Activated T-cell treated with anti-CD3 and anti-CD28 coated beads for 24 hours (primary cell): ENCODE results near the gene SPATA24.
A peak's percentile ranks its signal among the peaks of the same experiment; 100 is the strongest.
"Not testable (repeated sequence)": the region's sequence is repeated elsewhere in the genome, so short reads cannot be mapped to it uniquely, and the experiment has no call there.

Experiments
- DNase-seq: peaks from one replicate; pipeline ENCODE4 v3.0.0-alpha.2; 2020; ENCODE audit warnings: low read depth

SPATA24 gene, protein sequence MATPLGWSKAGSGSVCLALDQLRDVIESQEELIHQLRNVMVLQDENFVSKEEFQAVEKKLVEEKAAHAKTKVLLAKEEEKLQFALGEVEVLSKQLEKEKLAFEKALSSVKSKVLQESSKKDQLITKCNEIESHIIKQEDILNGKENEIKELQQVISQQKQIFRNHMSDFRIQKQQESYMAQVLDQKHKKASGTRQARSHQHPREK

DNA sequence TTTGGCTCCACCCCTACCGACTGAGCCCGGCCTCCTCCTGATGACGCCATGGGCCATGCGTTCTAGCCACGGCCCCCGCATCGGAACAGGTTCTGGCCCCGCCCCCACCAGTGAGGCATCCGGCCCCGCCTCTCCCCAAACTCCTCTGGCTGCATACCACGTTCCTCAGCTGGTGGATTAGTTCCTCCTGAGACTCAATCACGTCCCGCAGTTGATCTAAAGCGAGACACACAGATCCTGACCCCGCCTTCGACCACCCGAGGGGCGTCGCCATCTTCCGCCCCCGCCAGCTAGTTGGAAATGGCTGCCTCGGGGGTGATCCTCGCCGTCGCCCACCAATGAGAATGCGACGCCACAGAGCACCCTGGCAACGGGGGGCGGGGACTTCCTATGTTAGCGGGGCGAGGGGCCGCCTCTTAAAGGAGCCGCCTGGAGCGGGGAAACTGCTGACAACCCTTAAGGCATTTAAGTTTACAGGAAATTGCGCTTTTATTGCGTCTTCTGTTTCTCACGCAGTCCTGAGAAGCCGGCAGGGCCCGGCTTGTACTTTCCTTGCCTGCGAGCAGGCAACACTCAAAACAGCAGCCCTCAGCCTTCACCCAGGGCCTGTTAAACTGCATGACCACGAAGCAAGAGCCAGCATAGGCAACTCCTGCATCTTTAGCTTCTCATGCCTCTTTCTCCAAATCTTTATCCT lies at the start of gene SPATA24:
SPATA24 (minus strand) TSS at position 303 of the 697 bp plus-strand sequence; CDS start at position 274, 29 bp downstream.
- peak; percentile 98 for DNase-seq

DNA sequence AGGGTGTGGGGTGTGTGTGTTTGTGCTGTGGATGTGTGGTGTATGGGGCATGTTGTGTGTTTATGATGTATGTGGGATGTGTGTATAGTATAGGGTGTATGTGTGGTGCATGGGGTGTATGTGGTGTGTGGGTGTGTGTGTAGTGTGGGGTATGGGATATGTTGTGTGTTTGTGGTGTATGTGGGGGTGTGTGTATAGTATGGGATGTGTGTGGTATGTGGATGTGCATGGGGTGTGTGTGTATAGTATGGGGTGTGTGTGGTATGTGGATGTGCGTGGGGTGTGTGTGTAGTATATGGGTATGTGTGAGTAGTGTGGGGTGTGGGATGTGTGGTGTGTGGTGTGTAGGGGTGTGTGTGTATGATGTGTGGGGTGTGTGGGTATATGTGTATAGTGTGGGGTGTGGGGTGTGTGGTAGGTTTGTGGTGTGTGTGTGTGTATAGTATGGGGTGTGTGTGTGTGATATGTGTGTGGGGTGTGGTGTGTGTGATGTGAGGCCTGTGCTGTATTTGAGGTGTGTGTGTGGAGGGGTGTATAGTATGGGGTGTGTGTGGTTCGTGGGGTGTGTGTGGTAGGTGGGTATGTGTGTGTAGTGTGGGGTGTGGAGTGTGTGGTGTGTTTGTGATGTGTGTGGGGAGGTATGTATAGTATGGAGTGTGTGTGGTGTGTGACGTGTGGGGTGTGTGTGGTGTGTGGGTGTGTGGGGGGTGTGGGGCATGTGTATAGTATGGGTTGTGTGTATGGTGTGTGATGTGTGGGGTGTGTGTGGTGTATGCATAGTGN lies 48.2 kb upstream of the SPATA24 start:
- DNase-seq: no peak

DNA sequence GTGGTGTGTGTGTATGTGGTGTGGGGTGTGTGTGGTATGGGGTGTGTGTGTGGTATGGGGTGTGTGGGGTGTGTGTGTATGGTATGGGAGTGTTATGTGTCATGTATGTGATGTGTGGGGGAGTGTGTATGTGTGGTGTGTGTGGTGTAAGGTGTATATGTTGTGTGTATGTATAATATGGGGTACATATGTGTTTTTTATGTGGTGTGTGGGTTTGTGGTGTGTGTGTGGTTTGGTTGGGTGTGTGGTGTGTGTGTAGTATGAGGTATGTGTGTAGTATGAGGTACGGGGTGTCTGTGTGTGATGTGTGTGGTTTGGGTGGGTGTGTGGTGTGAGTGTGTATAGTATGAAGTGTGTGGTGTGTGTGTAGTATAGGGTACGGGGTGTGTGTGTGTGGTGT lies 47.3 kb upstream of the SPATA24 start:
- DNase-seq: no peak

DNA sequence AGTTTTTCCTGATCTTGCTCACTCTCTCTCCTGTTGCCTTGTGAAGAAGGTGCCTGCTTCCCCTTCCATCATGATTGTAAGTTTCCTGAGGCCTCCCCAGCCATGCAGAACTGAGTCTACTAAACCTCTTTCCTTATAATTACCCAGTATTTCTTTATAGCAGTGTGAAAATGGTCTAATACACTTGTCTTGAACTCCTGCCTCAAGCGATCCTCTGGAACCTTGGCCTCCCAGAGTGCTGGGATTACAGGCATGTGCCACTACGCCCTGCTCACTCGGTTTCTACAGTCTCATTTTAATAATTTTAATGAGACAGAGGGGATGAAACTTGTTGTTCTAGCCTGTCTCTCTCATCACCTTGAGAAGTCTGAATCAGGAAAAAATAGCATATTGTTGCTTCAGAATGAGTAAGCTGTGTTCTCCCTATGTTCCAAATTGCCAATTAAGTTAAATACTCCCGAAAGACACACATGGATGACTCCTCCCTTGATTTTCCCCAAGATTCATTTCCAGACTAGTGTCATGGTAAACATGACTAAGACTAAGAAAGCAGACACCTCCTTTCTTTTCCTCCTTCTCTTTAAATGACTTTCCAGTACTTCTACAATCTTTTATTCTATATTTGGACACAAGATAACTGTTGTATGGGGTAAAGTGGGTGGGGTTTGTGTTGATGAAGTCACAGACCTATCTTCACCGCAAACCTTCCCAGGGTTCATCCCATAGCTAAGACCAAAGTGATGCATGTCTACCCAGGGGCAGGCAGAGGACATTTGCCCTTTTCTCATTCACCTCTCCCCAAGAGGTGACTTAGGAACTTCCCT lies 43.3 kb upstream of the SPATA24 start:
- DNase-seq: no peak

DNA sequence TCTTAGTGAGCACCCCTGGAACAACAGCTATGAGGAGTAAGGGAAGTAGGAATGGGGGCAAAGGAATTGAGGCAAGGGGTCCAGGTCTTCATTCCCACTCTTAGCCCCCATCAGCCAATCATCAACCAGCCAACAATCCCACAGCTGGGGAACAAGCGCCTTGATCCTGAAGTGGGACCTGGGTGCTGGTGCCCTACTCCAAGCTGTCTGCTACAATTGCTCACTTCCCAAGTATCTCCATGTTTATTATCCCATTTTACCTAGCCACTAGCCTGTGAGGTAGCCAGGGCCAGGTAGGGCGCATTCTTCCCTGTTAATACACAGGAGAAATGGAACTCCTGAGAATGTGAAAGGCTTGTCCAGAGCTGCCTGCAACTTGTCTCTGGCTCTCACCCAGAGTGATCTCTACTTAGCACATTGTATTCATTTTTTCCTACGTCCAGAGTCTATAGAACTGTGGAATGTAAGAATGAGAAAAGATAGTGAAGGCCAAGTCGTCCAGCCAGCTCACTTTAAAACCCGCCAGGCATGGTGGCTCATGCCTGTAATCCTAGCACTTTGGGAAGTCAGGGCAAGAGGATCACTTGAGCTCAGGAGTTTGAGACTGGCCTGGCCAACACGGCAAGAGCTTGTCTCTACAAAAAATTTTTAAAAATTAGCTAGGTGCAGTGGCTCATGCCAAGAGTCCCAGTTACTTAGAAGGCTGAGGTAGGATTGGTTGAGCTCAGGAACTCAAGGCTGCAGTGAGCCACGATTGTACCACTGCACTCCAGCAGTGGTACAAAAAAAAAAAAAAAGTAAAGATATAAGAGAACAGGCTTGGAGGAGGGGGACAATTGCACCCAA lies 41.7 kb upstream of the SPATA24 start:
- DNase-seq: no peak

DNA sequence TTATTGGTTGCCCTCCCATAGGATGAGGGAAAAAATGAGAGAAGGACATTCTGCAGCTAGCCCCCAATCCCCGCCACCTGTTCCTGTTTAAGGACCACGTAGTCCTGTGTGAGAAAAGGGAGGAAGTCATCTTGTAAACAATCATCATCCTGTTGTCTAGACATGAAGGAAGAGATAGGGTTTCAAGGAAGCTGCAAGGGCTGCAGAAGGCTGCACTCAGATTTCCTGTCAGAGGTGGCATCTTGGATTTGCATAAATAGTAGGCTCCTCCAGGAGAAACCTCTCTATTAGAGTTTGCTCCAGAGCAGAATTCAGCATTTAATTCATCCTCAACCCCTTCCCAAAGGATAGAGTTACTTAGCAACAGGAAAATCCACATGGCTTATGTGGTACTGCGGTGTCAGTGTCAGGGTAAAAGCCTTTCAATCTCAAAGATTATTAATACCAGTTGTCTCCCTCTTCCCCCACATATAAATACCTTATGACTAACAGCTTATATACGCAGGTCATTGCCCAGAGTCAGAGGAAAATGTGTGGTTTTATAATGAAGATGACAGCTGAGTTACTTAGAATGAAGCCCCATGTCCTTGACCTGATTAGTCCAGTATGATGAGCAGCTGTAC lies 40.1 kb upstream of the SPATA24 start:
- no peak for DNase-seq

DNA sequence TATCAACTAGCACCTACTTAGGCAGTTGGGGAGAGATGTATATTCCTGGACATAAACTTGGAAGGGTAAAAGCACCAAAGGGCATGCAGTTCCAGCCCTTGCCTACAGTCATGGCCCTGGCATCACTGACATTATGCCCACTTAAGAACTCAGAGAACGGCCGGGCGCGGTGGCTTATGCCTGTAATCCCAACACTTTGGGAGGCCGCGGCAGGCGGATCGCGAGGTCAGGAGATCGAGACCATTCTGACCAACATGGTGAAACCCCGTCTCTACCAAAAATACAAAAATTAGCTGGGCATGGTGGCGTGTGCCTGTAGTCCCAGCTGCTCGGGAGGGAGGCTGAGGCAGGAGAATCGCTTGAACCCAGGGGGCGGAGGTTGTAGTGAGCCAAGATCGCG lies 36.5 kb upstream of the SPATA24 start:
- DNase-seq: not testable (repeated sequence)

DNA sequence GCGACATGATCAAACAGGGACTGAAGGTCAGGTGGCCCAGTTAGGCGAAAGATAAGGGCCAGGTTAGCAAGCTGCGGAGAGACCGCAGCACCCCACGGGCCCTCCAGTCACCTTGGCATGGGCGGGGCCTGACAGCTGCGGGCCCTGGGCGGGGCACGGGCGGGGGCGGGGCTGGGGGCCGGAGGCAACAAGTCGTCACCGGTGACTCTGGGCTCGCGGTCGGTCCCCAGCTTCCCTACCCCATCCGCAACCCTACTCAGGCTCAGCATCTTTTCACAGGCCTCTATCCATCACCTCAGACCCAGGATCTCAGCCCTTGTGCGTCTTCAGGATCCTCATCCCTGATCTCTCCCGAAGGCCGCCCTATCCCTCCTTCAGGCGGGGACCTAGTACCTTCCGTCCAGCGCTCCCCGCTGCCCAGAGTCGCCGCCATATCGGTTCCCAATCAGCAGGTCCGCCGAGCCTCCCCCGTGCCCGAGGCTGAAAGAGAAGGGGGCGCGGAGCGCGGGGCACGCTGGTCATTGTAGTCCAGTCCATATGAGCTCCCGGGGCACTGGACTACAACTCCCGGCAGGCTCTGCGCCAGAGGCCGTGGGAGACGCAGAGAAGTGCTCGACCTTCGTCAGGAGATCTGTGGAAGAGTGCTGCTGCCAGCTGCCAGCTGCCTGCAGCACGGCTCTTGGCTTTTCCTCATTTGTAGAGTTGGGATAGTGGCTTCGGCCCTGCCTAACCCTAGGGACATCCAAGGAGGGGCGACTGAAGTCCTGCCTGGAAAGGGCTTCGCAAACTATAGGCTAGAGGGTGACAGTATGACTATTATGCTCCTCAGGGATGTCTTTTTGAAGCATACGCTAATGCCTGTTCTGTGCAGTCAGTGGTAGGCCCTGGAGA lies 35.4 kb upstream of the SPATA24 start, which contains the start of gene DNAJC18:
DNAJC18 (minus strand) TSS at position 513 of the 891 bp plus-strand sequence; CDS start at position 433, 80 bp downstream.
- DNase-seq: peak; percentile 87

DNA sequence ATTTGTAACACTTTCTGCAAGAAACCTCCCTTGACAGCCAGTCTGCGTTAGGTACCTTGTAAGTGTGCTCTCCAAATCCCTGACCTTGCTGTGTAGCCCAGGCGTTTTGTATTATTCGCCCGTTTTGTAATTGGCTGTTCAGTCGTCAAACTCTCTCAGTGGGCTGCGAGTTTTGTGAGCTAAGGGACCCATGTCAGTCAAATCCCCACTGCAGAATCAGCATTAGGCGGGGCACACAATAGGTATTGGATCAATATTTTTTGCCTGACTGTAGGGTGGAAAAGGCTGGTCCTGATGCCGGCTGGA lies 34.8 kb upstream of the SPATA24 start:
- no peak for DNase-seq

DNA sequence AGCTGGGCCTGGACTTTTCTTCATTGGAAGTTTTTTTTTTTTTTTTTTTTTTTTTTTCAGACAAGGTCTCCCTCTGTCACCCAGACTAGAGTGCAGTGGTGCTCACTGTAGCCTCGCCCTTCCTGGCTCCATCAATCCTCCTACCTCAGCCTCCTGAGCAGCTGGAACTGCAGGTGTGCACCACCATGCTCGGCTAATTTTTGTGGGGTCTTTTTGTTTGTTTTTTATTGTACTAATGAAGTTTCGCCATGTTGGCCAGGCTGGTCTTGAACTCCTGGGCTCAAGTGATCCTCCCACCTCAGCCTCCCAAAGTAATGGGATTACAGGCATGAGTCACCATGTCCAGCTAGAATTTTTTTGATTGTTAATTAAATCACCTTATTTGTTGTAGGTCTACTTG lies 31.8 kb upstream of the SPATA24 start:
- DNase-seq: no peak

DNA sequence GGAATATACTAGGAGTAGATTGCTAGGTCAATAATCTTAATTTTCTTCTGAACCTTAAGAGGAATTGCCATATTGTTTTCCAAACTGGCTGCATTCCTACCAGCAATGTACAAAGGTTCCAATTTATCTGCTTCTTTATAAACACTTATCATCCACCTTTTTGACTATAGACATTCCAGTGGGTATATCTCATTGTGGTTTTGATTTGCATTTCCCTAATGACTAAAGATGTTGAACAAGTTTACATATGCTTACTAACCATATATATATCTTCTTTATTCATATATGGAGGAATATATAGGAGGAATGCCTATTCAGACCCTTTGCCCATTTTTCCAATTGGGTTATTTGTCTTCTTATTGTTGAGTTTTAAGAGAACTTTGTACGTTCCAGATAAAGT lies 27.8 kb upstream of the SPATA24 start:
- DNase-seq: no peak

DNA sequence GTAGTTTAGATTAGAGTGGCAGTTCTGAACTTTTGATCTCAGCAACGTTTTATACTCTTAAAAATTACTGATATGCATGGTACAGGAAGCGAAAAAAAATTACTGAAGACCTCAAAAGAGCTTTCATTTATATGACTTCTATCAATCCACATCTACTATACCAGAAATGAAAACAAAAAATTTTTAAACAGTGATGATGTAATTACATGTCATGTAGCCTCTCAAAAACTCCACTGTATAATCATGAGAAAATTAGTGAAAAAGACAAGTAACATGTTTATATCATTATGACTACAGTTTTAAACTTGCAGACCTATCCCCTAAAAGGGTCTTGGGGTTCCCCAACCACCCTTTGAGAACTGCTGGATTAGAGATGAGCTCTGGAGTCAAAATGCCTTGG lies 26.1 kb upstream of the SPATA24 start:
- no peak for DNase-seq

DNA sequence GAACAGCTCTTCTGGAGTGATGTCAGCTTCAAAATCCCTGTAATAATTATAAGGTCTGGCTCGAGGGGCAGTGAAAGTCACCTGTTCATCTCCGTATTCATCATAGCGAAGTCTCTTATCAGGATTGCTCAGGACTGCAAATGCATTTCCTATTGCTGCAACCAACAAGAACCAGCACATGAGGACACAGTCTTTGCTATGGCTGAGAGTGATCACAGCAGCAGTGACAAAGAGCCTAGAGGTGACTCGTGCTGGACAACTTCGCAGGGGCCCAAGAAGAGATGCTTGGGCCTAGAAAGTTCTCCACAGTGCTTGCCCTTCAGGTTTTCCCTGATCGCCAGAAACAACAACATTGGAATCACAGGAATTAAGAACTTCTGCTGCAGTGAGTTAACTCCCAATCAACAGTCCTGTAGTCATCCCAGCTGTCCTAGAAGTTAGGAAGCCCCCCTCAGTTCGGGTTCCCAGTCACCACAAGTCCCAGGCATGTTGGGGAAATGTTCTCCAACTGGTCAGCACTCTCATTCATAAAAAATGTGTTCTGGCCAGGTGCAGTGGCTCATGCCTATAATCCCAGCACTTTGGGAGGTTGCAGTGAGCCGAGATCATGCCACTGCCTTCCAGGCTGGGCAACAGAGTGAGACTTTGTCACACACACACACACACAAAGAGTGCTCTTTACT lies 22.5 kb upstream of the SPATA24 start:
- no peak for DNase-seq

DNA sequence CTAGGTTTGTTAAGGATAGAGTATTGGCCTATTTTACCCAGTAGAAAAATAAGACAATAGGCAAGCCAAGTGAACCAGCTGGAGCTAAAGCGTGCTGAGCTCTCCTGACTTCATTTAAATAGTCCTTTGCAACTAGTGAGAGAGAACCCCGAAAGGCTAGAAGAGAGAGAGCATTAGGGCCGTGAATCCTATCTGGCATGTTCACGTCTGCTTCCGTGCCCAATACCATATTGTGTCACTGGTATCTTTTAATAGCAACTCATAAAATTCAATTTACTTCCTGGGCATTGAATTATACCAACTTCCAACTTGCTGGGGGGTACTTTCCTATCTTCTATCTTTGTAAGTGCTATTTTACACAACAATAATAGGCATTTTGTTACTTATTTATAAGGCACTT lies 21.6 kb upstream of the SPATA24 start:
- no peak for DNase-seq

DNA sequence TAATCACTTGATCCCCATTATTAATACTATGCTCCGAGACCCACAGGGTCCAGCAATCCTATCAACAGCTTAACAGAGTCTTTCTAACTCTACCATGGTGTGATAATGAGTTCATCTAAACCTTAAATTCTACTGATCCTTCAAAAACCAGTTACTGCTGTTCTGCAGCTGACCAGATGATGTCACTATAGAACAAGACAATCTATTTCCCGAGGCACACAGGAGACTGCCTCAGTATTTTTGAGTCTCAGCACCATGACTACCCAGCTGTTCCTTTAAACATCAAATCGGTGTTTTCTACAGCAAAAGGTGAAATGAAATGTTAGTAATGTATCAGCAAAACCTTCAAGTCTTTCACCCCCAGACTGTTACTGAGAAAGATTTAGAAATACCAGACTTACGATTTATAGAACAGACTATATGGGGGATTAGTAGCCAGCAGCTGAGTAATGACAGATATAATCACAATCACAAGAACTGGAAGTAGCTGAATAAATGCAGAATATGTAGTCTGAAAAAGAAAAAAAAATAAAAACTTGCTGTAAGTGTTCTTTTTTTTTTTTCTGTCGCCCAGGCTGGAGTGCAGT lies 18.5 kb upstream of the SPATA24 start:
- DNase-seq: peak; percentile 54

DNA sequence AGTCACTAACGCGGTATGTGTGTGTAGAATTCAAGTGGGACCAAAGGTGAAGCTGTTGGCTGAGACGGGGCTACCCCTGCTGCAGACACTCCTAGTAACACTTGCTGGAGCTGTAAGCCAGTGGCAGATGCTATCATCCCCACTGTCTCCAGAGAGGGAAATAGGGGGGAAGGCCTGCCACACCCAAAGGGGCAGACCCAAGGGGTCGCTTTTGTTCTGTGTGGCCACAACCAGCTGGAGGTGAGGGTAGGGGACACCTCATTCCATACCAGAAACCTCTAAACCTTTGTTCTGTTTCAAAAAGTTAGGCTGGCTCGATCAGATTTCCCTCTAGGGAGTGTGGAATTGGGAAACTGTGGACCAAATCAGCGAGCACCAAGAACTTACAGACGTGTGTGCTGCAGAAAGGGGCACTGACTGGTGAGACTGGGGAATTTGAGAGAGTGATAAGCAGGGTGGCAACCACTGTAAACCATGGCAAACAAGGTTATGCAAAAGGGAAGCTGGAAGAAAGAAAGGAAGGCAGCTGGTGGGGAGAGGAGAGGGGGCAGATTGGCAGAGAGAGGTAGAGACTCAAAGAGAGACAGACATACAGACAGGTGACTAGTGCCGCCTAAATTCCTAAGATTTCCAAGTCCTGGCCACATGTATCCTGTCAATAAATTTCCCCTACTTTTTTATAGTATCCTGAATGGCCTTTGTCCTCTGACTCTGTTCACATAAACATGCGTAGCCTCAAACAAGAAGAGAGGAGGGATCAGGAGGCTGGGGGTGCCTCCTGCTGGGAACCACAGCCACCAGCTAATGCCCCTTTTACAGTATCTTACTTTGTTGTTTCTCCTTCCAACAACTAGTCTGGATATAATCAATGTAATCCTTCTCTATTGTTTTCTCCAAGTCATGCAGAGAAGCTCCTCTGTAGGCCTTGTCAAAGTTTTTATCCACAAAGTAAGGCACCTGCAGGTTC lies 15.6 kb upstream of the SPATA24 start:
- DNase-seq: no peak

DNA sequence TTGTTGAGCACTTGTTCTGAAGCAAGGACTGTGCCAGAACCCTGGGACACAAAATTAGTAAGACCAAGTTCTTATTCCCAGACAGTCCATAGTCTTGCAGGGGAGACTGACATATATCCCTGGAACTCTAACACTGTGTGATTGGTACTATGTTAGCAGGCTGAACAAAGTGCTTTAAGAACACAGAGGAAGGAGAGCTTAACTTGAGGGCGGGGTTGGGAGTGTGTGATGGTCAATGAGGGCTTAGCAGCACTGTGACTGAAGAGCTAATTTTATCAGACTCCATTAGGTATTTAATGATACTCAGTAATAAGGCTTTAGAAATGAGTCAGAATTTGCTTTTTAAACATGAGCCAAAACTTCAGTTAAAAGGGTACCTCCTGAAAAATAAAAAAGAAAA lies 14.9 kb upstream of the SPATA24 start:
- no peak for DNase-seq

DNA sequence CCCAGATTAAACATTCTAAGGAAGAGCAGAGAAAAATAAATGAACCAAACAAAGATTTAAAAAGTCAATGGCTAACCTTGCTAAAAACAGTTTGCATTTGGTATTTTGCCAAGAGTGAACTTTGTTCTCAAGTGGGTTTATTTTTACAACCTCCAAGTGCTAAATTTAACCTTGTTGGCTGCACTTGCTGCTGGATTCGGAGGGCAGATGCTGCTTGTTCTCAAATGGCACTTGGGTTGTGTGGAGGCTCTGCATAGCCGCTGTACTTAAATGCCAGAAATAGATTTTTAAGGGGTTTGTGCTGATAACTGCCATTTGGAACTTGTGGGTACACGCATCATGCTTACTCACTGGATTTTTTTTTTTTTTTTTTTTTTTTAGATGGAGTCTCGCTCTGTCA lies 13.3 kb upstream of the SPATA24 start:
- no peak for DNase-seq
